OCI-LY1 (cell line): Measurements from ENCODE around the gene BCL2.

Experiments
- EZH2 ChIP-seq: fragments of 200-600 bp; sonication (generic), shearing (Covaris generic); IDR thresholded peaks from 2 replicates; pipeline ENCODE4 v1.8.0; 2017; ENCODE audit warnings: borderline replicate concordance, mixed run types, mild to moderate bottlenecking, antibody characterized with exemption, low read length, moderate library complexity, mixed read lengths
- TF ChIP-seq, protein P1 (sequence below): fragments of 200-600 bp; sonication (generic), shearing (Covaris generic); IDR thresholded peaks from 2 replicates; pipeline ENCODE4 v1.5.1; 2017; ENCODE audit warnings: mild to moderate bottlenecking, antibody characterized with exemption, low read length, moderate library complexity, mixed read lengths

DNA sequence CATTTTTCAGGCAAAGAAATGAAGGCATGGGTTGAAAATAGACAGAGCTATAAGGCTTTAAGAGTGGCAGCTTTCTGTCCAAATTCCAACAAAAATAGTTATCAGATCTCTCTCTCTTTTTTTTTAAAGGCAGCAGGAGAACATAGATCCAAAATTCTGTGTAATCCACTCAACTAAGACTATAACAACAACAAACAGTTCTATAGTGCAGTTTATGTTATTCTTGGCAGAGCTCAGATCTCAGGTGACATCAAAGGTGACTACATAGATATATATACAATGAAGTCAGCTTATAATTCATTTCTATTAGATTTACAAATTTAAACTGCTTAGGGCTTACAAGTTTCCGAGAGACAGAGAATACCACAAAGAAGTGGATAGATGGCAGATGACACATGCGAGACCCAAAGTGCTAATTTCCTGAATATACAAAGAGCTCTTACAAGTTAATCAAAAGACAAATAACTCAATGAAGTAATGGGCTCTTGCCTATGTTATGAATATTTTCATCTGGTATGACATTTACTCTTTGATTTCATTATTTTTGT, 223.2 kb downstream of the BCL2 start:
- TF ChIP-seq EZH2, result no peak
- TF ChIP-seq, protein P1, sequence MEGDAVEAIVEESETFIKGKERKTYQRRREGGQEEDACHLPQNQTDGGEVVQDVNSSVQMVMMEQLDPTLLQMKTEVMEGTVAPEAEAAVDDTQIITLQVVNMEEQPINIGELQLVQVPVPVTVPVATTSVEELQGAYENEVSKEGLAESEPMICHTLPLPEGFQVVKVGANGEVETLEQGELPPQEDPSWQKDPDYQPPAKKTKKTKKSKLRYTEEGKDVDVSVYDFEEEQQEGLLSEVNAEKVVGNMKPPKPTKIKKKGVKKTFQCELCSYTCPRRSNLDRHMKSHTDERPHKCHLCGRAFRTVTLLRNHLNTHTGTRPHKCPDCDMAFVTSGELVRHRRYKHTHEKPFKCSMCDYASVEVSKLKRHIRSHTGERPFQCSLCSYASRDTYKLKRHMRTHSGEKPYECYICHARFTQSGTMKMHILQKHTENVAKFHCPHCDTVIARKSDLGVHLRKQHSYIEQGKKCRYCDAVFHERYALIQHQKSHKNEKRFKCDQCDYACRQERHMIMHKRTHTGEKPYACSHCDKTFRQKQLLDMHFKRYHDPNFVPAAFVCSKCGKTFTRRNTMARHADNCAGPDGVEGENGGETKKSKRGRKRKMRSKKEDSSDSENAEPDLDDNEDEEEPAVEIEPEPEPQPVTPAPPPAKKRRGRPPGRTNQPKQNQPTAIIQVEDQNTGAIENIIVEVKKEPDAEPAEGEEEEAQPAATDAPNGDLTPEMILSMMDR, result no peak
